Hematopoietic multipotent progenitor cell treated with erythropoietin and hydrocortisone succinate and interleukin-3 and kit ligand, for 4 days (in vitro differentiated cells): Measurements from ENCODE around the gene IL31RA.
A peak's percentile ranks its signal among the peaks of the same experiment; 100 is the strongest.

Source experiments
- DNase-seq: peaks from one replicate; pipeline ENCODE4 v3.0.0-alpha.2; 2015

The IL31RA gene

GRCh38 chr5:55860709-55861108 lies 9.6 kb downstream of the IL31RA start:
- DNase-seq: no peak

GRCh38 chr5:55864606-55865541 lies 13.7 kb downstream of the IL31RA start:
- no peak for DNase-seq

GRCh38 chr5:55865831-55866230 lies 14.7 kb downstream of the IL31RA start:
- no peak for DNase-seq

- DNase-seq: no peak
These were observed 15.3 kb downstream of the IL31RA start for GRCh38 chr5:55866485-55866884.

GRCh38 chr5:55866934-55867333 lies 15.8 kb downstream of the IL31RA start:
- no peak for DNase-seq

- no peak for DNase-seq
These were observed 17.7 kb downstream of the IL31RA start for GRCh38 chr5:55868846-55869245.

GRCh38 chr5:55869847-55870246 lies 18.7 kb downstream of the IL31RA start:
- DNase-seq: no peak

- DNase-seq: no peak
These were observed 22.1 kb downstream of the IL31RA start for GRCh38 chr5:55873234-55873633.

GRCh38 chr5:55877655-55878054 lies 26.5 kb downstream of the IL31RA start:
- DNase-seq: no peak

GRCh38 chr5:55880453-55880852 lies 29.3 kb downstream of the IL31RA start:
- DNase-seq: no peak

- DNase-seq: no peak
These were observed 34.2 kb downstream of the IL31RA start for GRCh38 chr5:55885359-55885758.

- no peak for DNase-seq
These were observed 37.0 kb downstream of the IL31RA start for GRCh38 chr5:55888205-55888604.

GRCh38 chr5:55892479-55892878 lies 41.3 kb downstream of the IL31RA start:
- no peak for DNase-seq

- DNase-seq: no peak
These were observed 43.0 kb downstream of the IL31RA start for GRCh38 chr5:55894135-55894534.

- DNase-seq: no peak
These were observed 44.2 kb downstream of the IL31RA start for GRCh38 chr5:55895346-55895745.

- no peak for DNase-seq
These were observed 45.1 kb downstream of the IL31RA start for GRCh38 chr5:55896238-55896637.

GRCh38 chr5:55896663-55897062 lies 45.5 kb downstream of the IL31RA start:
- DNase-seq: no peak

- DNase-seq: no peak
These were observed 46.2 kb downstream of the IL31RA start for GRCh38 chr5:55897206-55897894.

GRCh38 chr5:55897905-55898304 lies 46.7 kb downstream of the IL31RA start:
- no peak for DNase-seq

GRCh38 chr5:55899344-55899743 lies 48.2 kb downstream of the IL31RA start:
- DNase-seq: no peak

GRCh38 chr5:55900068-55900467 lies 48.9 kb downstream of the IL31RA start:
- DNase-seq: no peak

- DNase-seq: no peak
These were observed 49.6 kb downstream of the IL31RA start for GRCh38 chr5:55900776-55901175.

GRCh38 chr5:55902696-55903095 lies 51.5 kb downstream of the IL31RA start:
- no peak for DNase-seq

GRCh38 chr5:55903121-55903701 lies 52.1 kb downstream of the IL31RA start:
- peak; percentile 66 for DNase-seq
